ENCODE data around the gene DLEC1.

DNA sequence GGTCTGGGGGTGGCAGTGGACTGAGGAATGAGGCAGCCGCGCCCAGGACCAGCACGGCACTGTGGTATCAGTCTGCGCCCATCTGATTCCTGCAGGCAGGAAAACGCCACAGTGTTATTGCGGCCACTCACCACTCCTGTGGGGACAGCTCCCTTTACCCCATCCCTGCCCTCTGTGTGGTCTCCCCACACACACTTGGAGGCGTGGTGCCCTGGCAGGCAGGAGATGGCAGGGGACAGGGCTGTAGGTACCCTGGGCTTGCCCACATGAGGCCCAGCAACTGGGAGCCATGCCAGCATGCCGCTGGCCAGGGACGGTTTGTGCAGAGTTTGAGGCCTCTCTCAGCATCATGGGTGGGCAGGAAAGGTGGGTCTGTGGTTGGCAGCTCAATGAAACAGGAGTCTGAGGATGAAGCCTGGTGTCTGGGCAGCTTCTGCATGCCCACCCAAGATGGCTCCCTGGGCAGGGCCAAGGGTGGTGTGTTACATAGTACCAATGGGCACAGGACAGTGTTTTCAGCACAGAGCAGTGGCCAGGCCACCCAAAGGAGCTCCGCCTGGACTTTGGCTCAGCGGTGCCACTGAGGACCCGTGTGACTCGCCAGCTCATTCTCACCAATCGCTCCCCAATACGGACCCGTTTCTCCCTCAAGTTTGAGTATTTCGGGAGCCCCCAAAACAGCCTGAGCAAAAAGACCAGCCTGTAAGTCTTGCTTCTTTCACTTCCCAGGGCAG lies 70.7 kb downstream of the DLEC1 start:
- TF ChIP-seq CTCF (IDR thresholded peaks at IDR 0.05) (no peak), POLR2A (IDR thresholded peaks at IDR 0.05) (no peak)
